Chondrocyte (in vitro differentiated cells): ENCODE measurements around the gene DPYSL5. TPM values are rescaled to one million over a fixed set of nuclear protein-coding genes. Genes with fewer than 3 reads are reported as not detected.

Experiments
- DNase-seq: peaks from one replicate; pipeline ENCODE4 v3.0.0; 2021; ENCODE audit warnings: mixed read lengths, low spot score
- H3K27ac Mint-ChIP-seq: one replicate; pipeline ENCODE4 v1.8.0; 2021; ENCODE audit warnings: mild to moderate bottlenecking, moderate library complexity, mixed read lengths; ENCODE audit not compliant: unreplicated experiment
- H3K27me3 Mint-ChIP-seq: 2 replicates; pipeline ENCODE4 v1.8.0; 2021; ENCODE audit warnings: low read depth, mixed read lengths
- H3K36me3 Mint-ChIP-seq: 2 replicates; pipeline ENCODE4 v1.8.0; 2021; ENCODE audit warnings: low read depth, mixed read lengths
- H3K4me1 Mint-ChIP-seq: 2 replicates; pipeline ENCODE4 v1.8.0; 2021; ENCODE audit warnings: low read depth, mild to moderate bottlenecking, mixed read lengths
- H3K4me3 Mint-ChIP-seq: one replicate; pipeline ENCODE4 v1.8.0; 2021; ENCODE audit warnings: mild to moderate bottlenecking, moderate library complexity, mixed read lengths; ENCODE audit not compliant: unreplicated experiment
- H3K9me3 Mint-ChIP-seq: 2 replicates; pipeline ENCODE4 v1.8.0; 2021; ENCODE audit warnings: low read depth, mixed read lengths
- total RNA-seq: library from RNA; stranded (reverse); gene quantifications from 3 replicates; pipeline ENCODE4 v1.2.1, GENCODE V29; 2021
- TF ChIP-seq, protein P1 (sequence below): fragments of 200-600 bp; sonication (generic); IDR thresholded peaks from 2 replicates; pipeline ENCODE4 v1.5.0; 2021; ENCODE audit warnings: antibody characterized with exemption, mild to moderate bottlenecking, moderate library complexity

The DPYSL5 gene
- total RNA-seq, 1 donor from 2014 or later: 0.25 TPM

DNA sequence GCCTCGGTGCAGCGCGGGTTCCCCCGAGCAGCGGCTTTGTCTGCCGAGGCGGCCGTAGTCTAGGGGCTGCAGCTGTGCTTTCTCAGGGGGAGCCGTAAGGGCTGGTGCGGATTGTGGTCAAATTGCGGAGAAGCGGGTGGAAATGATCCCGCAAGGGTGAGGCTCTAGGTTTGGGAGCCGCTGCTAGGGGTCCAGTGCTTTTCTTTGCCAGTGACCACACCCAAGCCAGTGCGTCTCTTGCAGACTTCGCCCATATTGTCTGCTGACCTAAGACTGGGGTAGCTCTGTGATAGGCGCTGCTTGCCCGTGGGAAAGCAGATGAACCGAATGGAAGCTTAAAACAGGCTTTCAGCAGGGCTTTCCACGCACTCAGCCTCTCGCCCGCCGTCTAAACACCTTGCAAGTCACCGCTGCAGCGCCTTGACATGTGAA, 2.1 kb downstream of the DPYSL5 start:
- peaks cover 52% of the 10 kb centered on the region for H3K27me3 Mint-ChIP-seq
- peaks cover 16% of the 10 kb centered on the region for H3K4me1 Mint-ChIP-seq
- H3K27ac Mint-ChIP-seq: no peak overlapping the region
- no peak for DNase-seq
- no peaks in the 10 kb centered on the region for H3K9me3 Mint-ChIP-seq
- H3K4me3 Mint-ChIP-seq: no peak overlapping the region
- TF ChIP-seq, protein P1, sequence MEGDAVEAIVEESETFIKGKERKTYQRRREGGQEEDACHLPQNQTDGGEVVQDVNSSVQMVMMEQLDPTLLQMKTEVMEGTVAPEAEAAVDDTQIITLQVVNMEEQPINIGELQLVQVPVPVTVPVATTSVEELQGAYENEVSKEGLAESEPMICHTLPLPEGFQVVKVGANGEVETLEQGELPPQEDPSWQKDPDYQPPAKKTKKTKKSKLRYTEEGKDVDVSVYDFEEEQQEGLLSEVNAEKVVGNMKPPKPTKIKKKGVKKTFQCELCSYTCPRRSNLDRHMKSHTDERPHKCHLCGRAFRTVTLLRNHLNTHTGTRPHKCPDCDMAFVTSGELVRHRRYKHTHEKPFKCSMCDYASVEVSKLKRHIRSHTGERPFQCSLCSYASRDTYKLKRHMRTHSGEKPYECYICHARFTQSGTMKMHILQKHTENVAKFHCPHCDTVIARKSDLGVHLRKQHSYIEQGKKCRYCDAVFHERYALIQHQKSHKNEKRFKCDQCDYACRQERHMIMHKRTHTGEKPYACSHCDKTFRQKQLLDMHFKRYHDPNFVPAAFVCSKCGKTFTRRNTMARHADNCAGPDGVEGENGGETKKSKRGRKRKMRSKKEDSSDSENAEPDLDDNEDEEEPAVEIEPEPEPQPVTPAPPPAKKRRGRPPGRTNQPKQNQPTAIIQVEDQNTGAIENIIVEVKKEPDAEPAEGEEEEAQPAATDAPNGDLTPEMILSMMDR: no peak
- H3K36me3 Mint-ChIP-seq: no peaks in the 10 kb centered on the region

GRCh38 chr2:26850505-26850904, 2.6 kb downstream of the DPYSL5 start:
- H3K27ac Mint-ChIP-seq: no peak overlapping the region
- no peak overlapping the region for H3K4me3 Mint-ChIP-seq
- no peak for DNase-seq
- TF ChIP-seq, protein P1: no peak
- no peaks in the 10 kb centered on the region for H3K9me3 Mint-ChIP-seq
- peaks cover 16% of the 10 kb centered on the region for H3K4me1 Mint-ChIP-seq
- H3K36me3 Mint-ChIP-seq: no peaks in the 10 kb centered on the region
- peaks cover 52% of the 10 kb centered on the region for H3K27me3 Mint-ChIP-seq

GRCh38 chr2:26852405-26853306, 4.7 kb downstream of the DPYSL5 start:
- H3K27ac Mint-ChIP-seq: no peak overlapping the region
- no peak for DNase-seq

DNA sequence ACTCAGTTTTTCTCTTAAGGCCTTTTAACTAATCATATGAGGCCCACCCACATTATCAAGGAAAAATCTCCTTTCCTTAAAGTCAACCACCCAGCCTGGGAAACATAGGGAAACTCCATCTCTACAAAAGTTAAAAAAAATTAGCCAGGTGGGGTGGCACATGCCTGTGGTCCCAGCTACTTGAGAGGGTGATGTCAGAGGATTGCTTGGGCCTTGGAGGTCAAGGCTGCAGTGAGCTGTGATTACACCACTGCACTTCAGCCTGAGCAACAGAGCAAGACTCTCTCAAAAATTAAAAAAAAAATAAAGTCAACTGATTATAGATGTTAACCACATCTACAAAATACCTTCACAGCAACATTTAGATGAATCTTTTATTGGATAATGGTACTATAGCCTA, 5.8 kb downstream of the DPYSL5 start:
- DNase-seq: no peak
- Mint-ChIP-seq H3K9me3 (no peaks in the 10 kb centered on the region), H3K27me3 (peaks cover 44% of the 10 kb centered on the region), H3K36me3 (no peaks in the 10 kb centered on the region), H3K4me3 (no peak overlapping the region), H3K4me1 (peaks cover 3% of the 10 kb centered on the region), H3K27ac (no peak overlapping the region)
- TF ChIP-seq, protein P1: no peak

More at GRCh38 chr2:26852405-26853306, 4.7 kb downstream of the DPYSL5 start:
- Mint-ChIP-seq H3K4me1 (peaks cover 6% of the 10 kb centered on the region), H3K9me3 (no peaks in the 10 kb centered on the region), H3K4me3 (no peak overlapping the region), H3K27me3 (peaks cover 44% of the 10 kb centered on the region), H3K36me3 (no peaks in the 10 kb centered on the region)
- TF ChIP-seq, protein P1: no peak

- H3K9me3 Mint-ChIP-seq: no peaks in the 10 kb centered on the region
- H3K27ac Mint-ChIP-seq: no peak overlapping the region
- no peak overlapping the region for H3K4me3 Mint-ChIP-seq
- no peaks in the 10 kb centered on the region for H3K36me3 Mint-ChIP-seq
- H3K4me1 Mint-ChIP-seq: no peaks in the 10 kb centered on the region
- peaks cover 40% of the 10 kb centered on the region for H3K27me3 Mint-ChIP-seq
- TF ChIP-seq, protein P1: no peak
- DNase-seq: no peak
Measured at GRCh38 chr2:26854283-26854827, 6.4 kb downstream of the DPYSL5 start.
